GM12878 (cell line): ENCODE data around the gene TOMM20. TPM values are rescaled to one million over a fixed set of nuclear protein-coding genes. Genes with fewer than 3 reads are reported as not detected.

ENCODE experiments used
- ATAC-seq: fragments of 200-7000 bp; cut with Tn5 transposase; 3 replicates; pipeline ENCODE4 v1.9.1; 2020; ENCODE audit warnings: mild to moderate bottlenecking, moderate library complexity
- BruUV-seq: library from RNA; stranded (reverse); fragments of 400-500 nt; replicated peaks from 2 replicates; lab custom pipeline; 2021; lab: Mats Ljungman, UMichigan
- CTCF ChIA-PET: fragments of 300-600 bp; sonication (Branson Sonifier 250); formaldehyde crosslinking; extraction: SDS; loops from one replicate; lab custom pipeline; 2021; ENCODE audit warnings: inconsistent platforms; lab: Yijun Ruan, JAX
- POLR2A ChIA-PET: fragments of 350-600 bp; formaldehyde crosslinking; extraction: SDS; loops from one replicate; lab custom pipeline; 2021; ENCODE audit warnings: inconsistent platforms; lab: Charles Lee
- RAD21 ChIA-PET: fragments of 300-600 bp; sonication (Branson Sonifier 250); formaldehyde crosslinking; loops from one replicate; lab custom pipeline; 2023; ENCODE audit warnings: antibody characterized with exemption; ENCODE audit not compliant: unreplicated experiment; lab: Charles Lee
- SMC1A ChIA-PET: fragments of 300-600 bp; sonication (Branson Sonifier 250); formaldehyde crosslinking; loops from one replicate; lab custom pipeline; 2023; ENCODE audit not compliant: unreplicated experiment, uncharacterized antibody; lab: Charles Lee
- DNase-seq: peaks from one replicate; pipeline ENCODE4 v3.0.0-alpha.2; 2011; ENCODE audit warnings: low read depth, low spot score
- FAIRE-seq: peaks from 3 replicates; lab custom pipeline; 2011; peaks lifted over from hg19 to GRCh38; lab: Jason Lieb, UNC
- H2AFZ ChIP-seq: 2 replicates; pipeline ENCODE4 v1.6.0; 2011; ENCODE audit warnings: low read depth, low read length, control low read depth; ENCODE audit not compliant: control insufficient read depth
- H3K27ac ChIP-seq: 2 replicates; pipeline ENCODE4 v1.5.1; 2011; ENCODE audit warnings: control low read depth; ENCODE audit not compliant: control insufficient read depth, insufficient read depth
- H3K27me3 ChIP-seq, 2 experiments: replicated peaks in 1 of 2; 2 replicates each; pipeline versions ENCODE4 v1.6.0 to v1.6.1; 2011; ENCODE audit warnings: low read length in 1 of 2; ENCODE audit not compliant: control insufficient read depth in 2 of 2, insufficient read depth in 2 of 2
- H3K36me3 ChIP-seq, 2 experiments: 2 replicates each; pipeline ENCODE4 v1.5.1; 2011; ENCODE audit warnings: low read length in 1 of 2; ENCODE audit not compliant: control insufficient read depth in 2 of 2, insufficient read depth in 2 of 2
- H3K4me1 ChIP-seq: 2 replicates; pipeline ENCODE4 v1.6.1; 2011; ENCODE audit warnings: mild to moderate bottlenecking, low read length, moderate library complexity, mixed read lengths; ENCODE audit not compliant: control insufficient read depth, insufficient read depth
- H3K4me2 ChIP-seq: 2 replicates; pipeline ENCODE4 v1.6.0; 2011; ENCODE audit warnings: control low read depth; ENCODE audit not compliant: control insufficient read depth, insufficient read depth
- H3K4me3 ChIP-seq: fragments of 200-600 bp; sonication (generic); 2 replicates; pipeline ENCODE4 v1.5.1; 2016
- H3K79me2 ChIP-seq: 2 replicates; pipeline ENCODE4 v1.6.0; 2011; ENCODE audit warnings: low read length; ENCODE audit not compliant: control insufficient read depth, insufficient read depth
- H3K9ac ChIP-seq: 2 replicates; pipeline ENCODE4 v1.8.0; 2011; ENCODE audit warnings: low read length, control low read depth, mixed read lengths; ENCODE audit not compliant: control insufficient read depth, insufficient read depth
- H3K9me3 ChIP-seq: replicated peaks from 3 replicates; pipeline ENCODE4 v1.5.1; 2011; ENCODE audit warnings: mild to moderate bottlenecking, low read length; ENCODE audit not compliant: control insufficient read depth, insufficient read depth
- H4K20me1 ChIP-seq: 2 replicates; pipeline ENCODE4 v1.6.0; 2011; ENCODE audit not compliant: control insufficient read depth, insufficient read depth
- ASH2L ChIP-seq: fragments of 300-600, 200-600 bp; sonication (generic); IDR thresholded peaks from 2 replicates; pipeline ENCODE4 v1.6.1; 2017; ENCODE audit warnings: low read depth, mild to moderate bottlenecking, borderline replicate concordance
- BCL3 ChIP-seq: IDR thresholded peaks from 2 replicates; pipeline ENCODE4 v1.6.1; 2011; ENCODE audit warnings: borderline replicate concordance, low read depth, mild to moderate bottlenecking, moderate library complexity, low read length; ENCODE audit not compliant: insufficient read depth, poor library complexity, severe bottlenecking
- CBX3 ChIP-seq: fragments of 200-600 bp; sonication (generic); IDR thresholded peaks from 2 replicates; pipeline ENCODE4 v1.6.1; 2016; ENCODE audit warnings: low read depth, borderline replicate concordance
- CREM ChIP-seq: IDR thresholded peaks from 2 replicates; pipeline ENCODE4 v1.6.1; 2014; ENCODE audit warnings: antibody characterized with exemption, low read depth
- EGR1 ChIP-seq, 2 experiments: IDR thresholded peaks; 1 replicate in 1 of 2; 2 replicates in 1 of 2; pipeline ENCODE4 v1.6.1; 2011 to 2012; ENCODE audit warnings: low read depth in 2 of 2, low read length in 2 of 2, borderline replicate concordance in 1 of 2, mild to moderate bottlenecking in 1 of 2, moderate library complexity in 1 of 2
- FOS ChIP-seq: IDR thresholded peaks from 3 replicates; pipeline ENCODE4 v1.6.1; 2011; ENCODE audit warnings: borderline replicate concordance; ENCODE audit not compliant: insufficient read length; ENCODE audit errors: extremely low read depth
- HDAC2 ChIP-seq: fragments of 200-600 bp; sonication (generic); IDR thresholded peaks from 2 replicates; pipeline ENCODE4 v1.6.1; 2017
- HDAC6 ChIP-seq: fragments of 200-600 bp; sonication (generic); IDR thresholded peaks from one replicate; pipeline ENCODE4 v1.8.0; 2017; ENCODE audit warnings: antibody characterized with exemption; ENCODE audit not compliant: unreplicated experiment
- IRF4 ChIP-seq: IDR thresholded peaks from 2 replicates; pipeline ENCODE4 v1.6.1; 2011; ENCODE audit warnings: low read depth, low read length
- KDM1A ChIP-seq: fragments of 200-600 bp; sonication (generic); IDR thresholded peaks from 2 replicates; pipeline ENCODE4 v1.6.1; 2016; ENCODE audit warnings: borderline replicate concordance
- NR2C1 ChIP-seq: fragments of 450-650 bp; IDR thresholded peaks from 2 replicates; pipeline ENCODE4 v1.6.1; 2017; ENCODE audit warnings: antibody characterized with exemption, mild to moderate bottlenecking, moderate library complexity
- RBBP5 ChIP-seq: fragments of 200-600 bp; sonication (generic); conservative IDR thresholded peaks from 2 replicates; pipeline ENCODE4 v1.6.1; 2016
- SIN3A ChIP-seq: IDR thresholded peaks from 2 replicates; pipeline ENCODE4 v1.6.1; 2012; ENCODE audit warnings: low read depth, low read length, improper control_type of control experiment
- SIX5 ChIP-seq: IDR thresholded peaks from 2 replicates; pipeline ENCODE4 v1.6.1; 2011; ENCODE audit warnings: mild to moderate bottlenecking, low read depth, low read length, moderate library complexity; ENCODE audit not compliant: severe bottlenecking
- SKIL ChIP-seq: fragments of 450-650 bp; IDR thresholded peaks from 2 replicates; pipeline ENCODE4 v1.6.1; 2017; ENCODE audit warnings: mild to moderate bottlenecking, low read depth, inconsistent platforms; ENCODE audit not compliant: poor library complexity, severe bottlenecking
- SMAD5 ChIP-seq: IDR thresholded peaks from 2 replicates; pipeline ENCODE4 v1.6.1; 2016; ENCODE audit warnings: antibody characterized with exemption, low read depth
- SREBF2 ChIP-seq: IDR thresholded peaks from 2 replicates; pipeline ENCODE4 v1.6.1; 2012; ENCODE audit warnings: mild to moderate bottlenecking, low read length
- TAF1 ChIP-seq: IDR thresholded peaks from 2 replicates; pipeline ENCODE4 v1.6.1; 2011; ENCODE audit warnings: mild to moderate bottlenecking, low read depth, low read length, borderline replicate concordance
- USF2 ChIP-seq: IDR thresholded peaks from 2 replicates; pipeline ENCODE4 v1.6.1; 2011; ENCODE audit warnings: low read depth, low read length, improper control_type of control experiment, borderline replicate concordance
- ZNF24 ChIP-seq: fragments of 450-650 bp; IDR thresholded peaks from 2 replicates; pipeline ENCODE4 v1.6.1; 2017; ENCODE audit warnings: antibody characterized with exemption, mild to moderate bottlenecking
- in situ Hi-C: fragments of 300-500 bp; cut with MboI; formaldehyde crosslinking; loops from 9 replicates; pipeline ENCODE4 v1.14.3; 2018; ENCODE audit warnings: mixed read lengths
- intact Hi-C: fragments of 100-400 bp; cut with micrococcal nuclease; formaldehyde crosslinking; loops from one replicate; pipeline ENCODE4 v1.14.2; 2022; ENCODE audit not compliant: unreplicated experiment
- polyA plus RNA-seq, 11 experiments: library from polyadenylated mRNA; depleted of rRNA in 4 of 11; unstranded in 6 of 11; stranded (reverse) in 5 of 11; fragments of >200 nt; fragmentation: Nextera tagmentation in 4 of 11; fragmentation: Illumina TruSeq in 1 of 11; extraction: Ambion mirVana in 4 of 11; extraction: Trizol in 1 of 11; gene quantifications; 1 replicate in 1 of 11; 2 replicates in 10 of 11; pipeline versions ENCODE4 v1.2.1 to v1.2.3, GENCODE V29; 2011 to 2016; ENCODE audit warnings: inconsistent platforms in 2 of 11, missing spikeins in 2 of 11, low read depth in 1 of 11
- total RNA-seq, 4 experiments: library from RNA; depleted of rRNA in 3 of 4; stranded (reverse); fragments of >200 nt in 3 of 4; fragmentation: Illumina TruSeq in 1 of 4; extraction: Trizol in 1 of 4; gene quantifications; 2 replicates each; pipeline versions ENCODE4 v1.2.1 to v1.2.3, GENCODE V29; 2013 to 2021

Gene TOMM20
- total and polyA plus RNA-seq, 10 of the 15 experiments (the other 5 are each of a cell fraction or from before 2014, with no cell fraction given) = 39.8 to 138 (median 70.1) TPM

GRCh38 chr1:235176486-235176885 is 47.8 kb upstream of the TOMM20 start (continued):
- TF ChIP-seq SIX5 = no peak

- TF ChIP-seq TAF1 = no peak
- no peak for TF ChIP-seq SMAD5
- no peak for TF ChIP-seq USF2
- TF ChIP-seq NR2C1 = no peak
- TF ChIP-seq CBX3 = no peak
- TF ChIP-seq KDM1A = no peak
- TF ChIP-seq EGR1 (IDR thresholded peaks at IDR 0.05; ENCODE audit: borderline replicate concordance in 1 of 2, low read depth in 2 of 2, low read length in 2 of 2) = no peak
- no peak for TF ChIP-seq RBBP5
- no peak for TF ChIP-seq IRF4
- no peak for TF ChIP-seq BCL3
- TF ChIP-seq SREBF2 = no peak
- TF ChIP-seq ASH2L = no peak
- no peak for TF ChIP-seq SKIL
- TF ChIP-seq FOS = no peak
- no peak for TF ChIP-seq SIN3A
- no peak for TF ChIP-seq CREM
- TF ChIP-seq HDAC6 = no peak
- no peak for TF ChIP-seq ZNF24
- no peak for TF ChIP-seq HDAC2
- H3K4me1 ChIP-seq = no peaks in the 10 kb centered on the region
- in situ Hi-C loops = no loop called here
- no peak overlapping the region for H3K9ac ChIP-seq
- no TSS peak for BruUV-seq
- H3K79me2 ChIP-seq = no peaks in the 10 kb centered on the region
- no peaks in the 10 kb centered on the region for H3K9me3 ChIP-seq
- CTCF ChIA-PET = no interaction called here
- DNase-seq (no peak), FAIRE-seq (no peak), ATAC-seq (no peak)
- H3K4me3 ChIP-seq = no peak overlapping the region
- POLR2A ChIA-PET = no interaction called here
- no peaks in the 10 kb centered on the region for H3K27me3 ChIP-seq
- H4K20me1 ChIP-seq = no peaks in the 10 kb centered on the region
- H3K27ac ChIP-seq = no peak overlapping the region
- H3K36me3 ChIP-seq = peaks cover 3 to 13% of the 10 kb centered on the region in 2 experiments
- H2AFZ ChIP-seq = no peak overlapping the region
- no peak overlapping the region for H3K4me2 ChIP-seq
- intact Hi-C loops = no loop called here
- RAD21 ChIA-PET = no interaction called here
- SMC1A ChIA-PET = no interaction called here
Measured at GRCh38 chr1:235169986-235170385, 41.3 kb upstream of the TOMM20 start.
